ENCODE measurements around the gene RARRES1. TPM values are rescaled to one million over a fixed set of nuclear protein-coding genes. Genes with fewer than 3 reads are reported as not detected.
A peak's percentile ranks its signal among the peaks of the same experiment; 100 is the strongest.

Gene RARRES1
- total and polyA plus RNA-seq, 9 donors: 2.2 to 9.4 (median 4.1) TPM

GRCh38 chr3:158651192-158651591 is 81.1 kb downstream of the RARRES1 start:
- no peak overlapping the region for H3K4me3 ChIP-seq (ENCODE audit: low read length)
- H3K36me3 ChIP-seq (ENCODE audit: control insufficient read depth, insufficient read depth, low read length): peaks cover 19% of the 10 kb centered on the region
- no peaks in the 10 kb centered on the region for H3K4me1 ChIP-seq (ENCODE audit: control insufficient read depth, insufficient read depth, low read length)
- WGBS (ENCODE audit: insufficient coverage): no CpG with 5 or more reads among the region's 2 CpGs
- no peak for DNase-seq
- H3K9me3 ChIP-seq (replicated peaks; ENCODE audit: control insufficient read depth, low read depth, low read length): no peaks in the 10 kb centered on the region
- no peaks in the 10 kb centered on the region for H3K27me3 ChIP-seq (ENCODE audit: control insufficient read depth, insufficient read depth, low read length)
- H3K27ac ChIP-seq (ENCODE audit: low read length): no peak overlapping the region

- WGBS (ENCODE audit: insufficient coverage): 100% methylated on average over 1 of the region's 4 CpGs
- Histone ChIP-seq H3K4me1 (ENCODE audit: control insufficient read depth, insufficient read depth, low read length) (no peaks in the 10 kb centered on the region), H3K36me3 (ENCODE audit: control insufficient read depth, insufficient read depth, low read length) (peaks cover 15% of the 10 kb centered on the region), H3K9me3 (replicated peaks; ENCODE audit: control insufficient read depth, low read depth, low read length) (no peaks in the 10 kb centered on the region), H3K27ac (ENCODE audit: low read length) (peak overlapping the region; percentile 52), H3K27me3 (ENCODE audit: control insufficient read depth, insufficient read depth, low read length) (no peaks in the 10 kb centered on the region), H3K4me3 (ENCODE audit: low read length) (no peak overlapping the region)
- DNase-seq: peak; percentile 33
Observed at GRCh38 chr3:158649791-158650190, 82.5 kb downstream of the RARRES1 start.

Other genes starting within 250 kb of the RARRES1 start
- gene MLF1, start 161.3 kb downstream of the RARRES1 start, total RNA-seq: 113 TPM
- gene MLF1, start 161.3 kb downstream of the RARRES1 start, polyA plus RNA-seq (ENCODE audit: insufficient read depth in 1 of 8, insufficient read length in 8 of 8, low replicate concordance in 1 of 8): 10 to 100 TPM; 47.8 to 86.8 (median 69.7) TPM
- gene GFM1, start 87.9 kb downstream of the RARRES1 start, total RNA-seq: 45.9 TPM
- gene GFM1, start 87.9 kb downstream of the RARRES1 start, polyA plus RNA-seq (ENCODE audit: insufficient read depth in 1 of 8, insufficient read length in 8 of 8, low replicate concordance in 1 of 8): 10 to 100 TPM; 26.9 to 37.6 (median 32.1) TPM
- 33.4 TPM for gene LXN, start 59.8 kb downstream of the RARRES1 start, total RNA-seq
- 10 to 100 TPM; 16.4 to 30.8 (median 22.8) TPM for gene LXN, start 59.8 kb downstream of the RARRES1 start, polyA plus RNA-seq (ENCODE audit: insufficient read depth in 1 of 8, insufficient read length in 8 of 8, low replicate concordance in 1 of 8)
- gene MFSD1, start 69.6 kb upstream of the RARRES1 start, total RNA-seq: 37.6 TPM
- gene MFSD1, start 69.6 kb upstream of the RARRES1 start, polyA plus RNA-seq (ENCODE audit: insufficient read depth in 1 of 8, insufficient read length in 8 of 8, low replicate concordance in 1 of 8): 10 to 100 TPM; 24.0 to 38.0 (median 26.6) TPM